AG09319 (cell line): ENCODE data around the gene MXRA5.
A peak's percentile ranks its signal among the peaks of the same experiment; 100 is the strongest.
"Not testable (repeated sequence)": the region's sequence is repeated elsewhere in the genome, so short reads cannot be mapped to it uniquely, and the experiment has no call there.

Source experiments
- DNase-seq: peaks from one replicate; pipeline ENCODE4 v3.0.0-alpha.2; 2010; ENCODE audit warnings: low read depth; ENCODE audit errors: extremely low read depth
- TF ChIP-seq, protein P1 (sequence below): IDR thresholded peaks from 2 replicates; pipeline ENCODE4 v1.5.1; 2011; ENCODE audit warnings: low read depth, mild to moderate bottlenecking, inconsistent platforms, low read length, moderate library complexity

The MXRA5 gene

DNA sequence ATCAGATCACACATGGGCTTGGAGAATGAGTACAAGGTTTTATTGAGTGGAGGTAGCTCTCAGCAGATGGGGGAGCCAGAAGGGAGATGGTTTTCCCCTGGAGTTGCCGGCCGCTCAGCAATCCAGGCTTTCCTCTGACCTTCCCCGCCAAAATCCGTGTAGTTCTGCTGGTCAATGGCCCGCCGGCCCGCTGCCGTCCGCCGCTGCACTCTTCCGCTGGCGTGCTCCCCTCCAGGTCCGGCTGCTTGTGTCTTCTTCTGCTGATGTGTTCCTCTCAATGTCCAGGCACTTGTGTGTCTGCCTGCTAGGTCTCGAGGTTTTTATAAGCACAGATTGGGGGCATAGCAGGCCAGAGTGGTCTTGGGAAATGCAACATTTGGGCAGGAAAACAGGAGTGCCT, 14.4 kb upstream of the MXRA5 start:
- no peak for DNase-seq
- TF ChIP-seq, protein P1, sequence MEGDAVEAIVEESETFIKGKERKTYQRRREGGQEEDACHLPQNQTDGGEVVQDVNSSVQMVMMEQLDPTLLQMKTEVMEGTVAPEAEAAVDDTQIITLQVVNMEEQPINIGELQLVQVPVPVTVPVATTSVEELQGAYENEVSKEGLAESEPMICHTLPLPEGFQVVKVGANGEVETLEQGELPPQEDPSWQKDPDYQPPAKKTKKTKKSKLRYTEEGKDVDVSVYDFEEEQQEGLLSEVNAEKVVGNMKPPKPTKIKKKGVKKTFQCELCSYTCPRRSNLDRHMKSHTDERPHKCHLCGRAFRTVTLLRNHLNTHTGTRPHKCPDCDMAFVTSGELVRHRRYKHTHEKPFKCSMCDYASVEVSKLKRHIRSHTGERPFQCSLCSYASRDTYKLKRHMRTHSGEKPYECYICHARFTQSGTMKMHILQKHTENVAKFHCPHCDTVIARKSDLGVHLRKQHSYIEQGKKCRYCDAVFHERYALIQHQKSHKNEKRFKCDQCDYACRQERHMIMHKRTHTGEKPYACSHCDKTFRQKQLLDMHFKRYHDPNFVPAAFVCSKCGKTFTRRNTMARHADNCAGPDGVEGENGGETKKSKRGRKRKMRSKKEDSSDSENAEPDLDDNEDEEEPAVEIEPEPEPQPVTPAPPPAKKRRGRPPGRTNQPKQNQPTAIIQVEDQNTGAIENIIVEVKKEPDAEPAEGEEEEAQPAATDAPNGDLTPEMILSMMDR, result no peak

DNA sequence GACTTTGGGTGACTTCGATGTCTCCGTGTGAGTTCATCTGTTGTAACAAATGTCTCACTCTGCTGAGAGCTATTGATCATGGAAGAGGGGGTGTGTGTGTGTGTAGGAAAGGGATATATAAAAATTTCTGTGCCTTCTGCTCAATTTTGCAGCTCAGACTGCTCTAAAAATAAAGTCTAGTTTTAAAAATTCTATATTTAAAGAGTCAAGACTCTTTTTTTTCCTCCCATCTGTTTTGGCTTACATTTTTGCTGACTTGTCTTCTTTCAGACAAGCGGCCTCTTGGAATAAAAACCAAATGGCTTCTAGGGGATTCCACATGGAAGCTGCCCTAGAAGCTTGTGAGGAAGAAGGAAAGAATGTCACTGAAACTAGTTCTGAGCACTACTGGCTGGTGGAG, 6.3 kb upstream of the MXRA5 start:
- not testable (repeated sequence) for DNase-seq

DNA sequence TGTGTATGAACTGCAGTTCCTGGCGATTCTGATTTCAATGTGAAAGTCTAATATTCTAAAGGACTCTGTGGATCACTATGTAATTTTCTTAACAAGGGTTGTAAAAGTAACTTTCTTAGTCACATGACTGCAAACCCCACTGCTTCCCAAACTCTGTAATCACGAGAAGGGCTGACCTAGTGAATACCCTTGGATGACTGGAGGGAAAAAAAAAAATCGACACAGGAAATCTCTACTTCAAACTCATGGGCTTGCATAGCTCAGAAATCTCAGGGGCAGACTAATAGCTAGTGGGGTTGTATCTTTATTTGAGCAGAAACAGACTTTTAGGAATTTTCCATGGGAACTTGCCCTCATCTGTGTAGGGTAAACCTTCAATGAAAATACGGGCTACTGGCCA, 4.8 kb upstream of the MXRA5 start:
- TF ChIP-seq, protein P1, result no peak
- DNase-seq, result no peak

DNA sequence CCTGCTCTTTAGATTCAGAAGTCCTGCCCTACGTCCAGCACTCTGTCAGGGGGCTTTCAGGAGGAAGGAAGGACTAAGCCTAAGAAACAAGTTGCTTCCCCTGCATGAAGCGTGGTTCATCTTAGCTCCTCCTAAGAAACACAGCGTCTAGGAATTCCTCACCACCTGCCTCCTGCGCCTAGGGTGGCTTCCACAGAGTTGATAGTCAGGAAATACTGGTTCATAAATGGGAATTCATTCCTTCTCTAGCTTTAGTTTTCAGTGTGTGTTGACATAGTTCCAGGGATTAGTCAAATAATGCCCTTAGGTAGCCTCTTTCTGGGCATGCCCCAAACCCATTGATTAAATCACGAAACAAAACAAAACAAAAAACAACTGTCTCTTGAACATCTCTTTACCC, 1.7 kb upstream of the MXRA5 start:
- TF ChIP-seq, protein P1, result no peak
- DNase-seq, result no peak

DNA sequence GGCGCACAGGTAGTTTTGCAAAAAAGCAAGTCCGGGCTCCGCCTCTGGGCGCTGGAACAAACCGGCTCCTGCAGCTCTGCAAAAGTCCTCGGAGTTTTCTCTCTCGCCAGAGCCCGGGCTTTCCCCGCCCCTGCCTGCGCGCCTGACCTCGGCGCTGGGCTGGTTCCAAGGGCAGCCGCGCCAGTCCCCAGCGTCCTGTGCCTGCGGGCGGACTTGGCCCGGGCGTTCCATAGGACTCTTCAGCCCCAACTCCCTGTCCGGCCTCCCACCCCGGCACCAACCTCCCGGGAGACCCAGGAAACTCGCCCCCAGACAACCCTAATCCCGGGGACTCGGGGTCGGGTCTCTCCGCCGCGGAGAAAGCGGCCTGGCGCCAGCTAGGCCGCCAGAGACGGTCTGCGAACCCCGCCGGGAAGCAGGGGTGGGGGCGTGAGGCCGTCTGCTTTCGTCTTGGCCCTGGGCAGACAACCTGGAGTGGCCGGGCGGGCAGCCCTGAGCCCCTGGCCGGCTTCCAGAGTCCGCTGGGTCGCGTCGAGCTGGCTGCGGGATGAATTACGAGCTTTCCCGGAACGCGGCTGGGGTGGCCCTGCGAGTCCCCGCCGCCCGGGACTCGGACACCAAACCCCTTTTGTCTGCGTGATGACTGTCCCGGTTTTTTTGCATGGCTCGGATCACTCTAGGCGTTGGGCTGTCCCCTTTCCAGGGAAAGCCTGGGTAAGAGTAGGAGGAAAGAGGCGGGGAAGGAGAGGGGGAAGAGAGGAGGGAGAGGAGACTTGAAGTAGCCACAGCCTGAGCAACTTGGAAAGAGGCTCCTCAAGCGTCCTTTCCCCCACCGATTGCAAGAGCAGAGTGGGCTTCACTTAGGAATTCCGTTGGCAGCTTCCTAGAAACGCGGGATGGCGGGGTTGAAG, 916 bp downstream of the MXRA5 start:
- TF ChIP-seq, protein P1, result no peak
- no peak for DNase-seq

DNA sequence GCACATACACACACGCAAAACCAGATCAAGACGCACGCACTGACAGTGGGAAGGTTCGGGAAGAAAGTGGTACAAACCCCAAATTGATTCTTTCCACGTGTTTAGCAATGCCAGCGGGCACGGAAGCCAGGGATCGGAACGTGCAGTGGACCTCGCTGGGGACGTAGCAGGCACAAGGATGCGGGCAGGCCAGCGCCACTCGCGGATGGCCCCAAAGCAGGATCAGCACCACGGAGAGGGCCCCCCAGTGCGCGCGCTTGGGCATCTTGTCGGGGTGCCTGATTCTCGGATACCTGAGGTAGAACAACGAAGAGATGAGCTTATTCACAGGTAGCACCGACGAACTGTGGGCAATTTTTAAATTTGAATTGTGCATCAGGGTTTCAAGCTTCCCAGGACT, 2.9 kb downstream of the MXRA5 start:
- not testable (repeated sequence) for DNase-seq

DNA sequence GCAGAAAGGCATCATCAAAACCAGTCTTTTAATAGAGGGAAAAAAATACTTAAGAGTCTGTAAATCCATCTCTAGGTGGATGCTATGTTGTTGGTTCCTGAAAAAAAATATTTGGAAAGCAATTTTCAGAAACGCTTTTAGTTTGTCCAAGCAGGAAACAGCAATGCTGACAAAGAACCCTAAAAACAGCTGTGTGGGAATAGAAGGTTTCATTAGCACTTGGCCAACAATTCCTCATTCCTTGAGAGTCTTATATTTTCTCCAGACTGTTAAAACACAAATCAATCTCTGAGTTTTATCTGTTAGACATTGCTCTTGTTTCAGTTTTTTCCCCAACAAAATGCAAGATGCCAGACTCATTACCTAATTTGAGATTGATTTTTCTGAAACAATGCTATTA, 6.4 kb downstream of the MXRA5 start:
- DNase-seq, result no peak
- TF ChIP-seq, protein P1, result no peak

DNA sequence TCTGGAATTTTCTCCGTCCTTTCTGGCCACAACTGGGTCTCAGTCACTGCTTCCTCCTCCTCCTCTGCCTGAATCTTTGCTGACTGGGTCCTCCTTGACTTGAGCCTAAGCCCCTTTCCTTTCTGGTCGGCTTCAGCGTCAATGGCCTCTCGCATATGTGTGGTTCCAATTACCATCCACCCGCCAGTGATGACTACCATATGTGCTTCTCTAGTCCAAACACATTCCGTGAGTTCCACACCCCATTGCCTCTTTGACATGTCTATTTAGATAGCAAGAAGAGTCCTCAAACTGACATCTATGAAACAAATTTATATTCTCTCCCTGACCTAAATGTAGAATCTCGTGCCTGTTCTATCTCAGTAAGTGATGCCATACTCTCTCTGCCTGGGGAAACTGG, 19.8 kb downstream of the MXRA5 start:
- TF ChIP-seq, protein P1, result no peak
- DNase-seq, result peak; percentile 56
